HG02938 (cell line): ENCODE measurements around the gene FAM25G.
"Not testable (repeated sequence)": the region's sequence is repeated elsewhere in the genome, so short reads cannot be mapped to it uniquely, and the experiment has no call there.

Source experiments
- ATAC-seq: cut with Tn5 transposase; IDR thresholded peaks from one replicate; pipeline ENCODE4 v1.9.1; 2021; ENCODE audit warnings: mild to moderate bottlenecking, moderate library complexity; ENCODE audit not compliant: unreplicated experiment

The FAM25G gene

DNA sequence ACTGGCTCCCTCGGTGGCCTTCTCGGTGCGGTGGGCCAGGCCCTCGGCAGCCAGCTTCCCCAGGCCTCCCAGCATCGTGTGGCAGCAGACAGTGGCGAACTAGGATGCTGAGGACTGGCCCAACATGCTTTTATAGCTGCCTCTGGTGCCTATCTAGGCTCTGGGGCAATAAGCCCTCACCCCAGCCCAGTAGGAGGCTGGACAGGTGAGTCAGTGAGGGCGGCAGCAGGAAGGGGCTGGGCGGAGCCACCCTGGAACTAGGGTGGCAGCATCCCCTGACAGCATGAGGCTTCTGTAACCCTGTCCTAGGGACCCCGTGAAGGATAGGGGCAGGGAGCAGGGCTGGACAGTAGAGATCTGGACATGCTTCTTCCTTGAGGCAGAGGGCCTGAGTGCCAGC lies at the start of gene FAM25G:
TSS of gene FAM25G (minus strand) at position 101 of the 400 bp plus-strand sequence. CDS start at position 75, 26 bp downstream.
- not testable (repeated sequence) for ATAC-seq

DNA sequence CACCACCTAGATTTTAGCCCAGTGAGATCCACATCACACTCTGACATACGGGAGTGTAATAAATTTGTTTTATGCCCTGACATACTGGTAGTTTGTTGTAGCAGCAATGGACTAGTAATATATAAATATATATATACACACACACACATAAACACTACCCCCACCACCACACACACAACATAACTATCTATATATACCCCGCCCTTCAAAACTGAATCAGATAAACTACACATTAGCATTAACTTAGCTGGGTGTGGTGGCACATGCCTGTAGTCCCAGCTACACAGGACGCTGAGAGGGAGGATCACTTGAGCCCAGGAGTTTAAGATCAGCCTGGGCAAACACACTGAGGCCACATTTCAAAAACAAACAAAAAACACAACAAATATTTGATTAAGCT lies 44.9 kb upstream of the FAM25G start:
- ATAC-seq = not testable (repeated sequence)

DNA sequence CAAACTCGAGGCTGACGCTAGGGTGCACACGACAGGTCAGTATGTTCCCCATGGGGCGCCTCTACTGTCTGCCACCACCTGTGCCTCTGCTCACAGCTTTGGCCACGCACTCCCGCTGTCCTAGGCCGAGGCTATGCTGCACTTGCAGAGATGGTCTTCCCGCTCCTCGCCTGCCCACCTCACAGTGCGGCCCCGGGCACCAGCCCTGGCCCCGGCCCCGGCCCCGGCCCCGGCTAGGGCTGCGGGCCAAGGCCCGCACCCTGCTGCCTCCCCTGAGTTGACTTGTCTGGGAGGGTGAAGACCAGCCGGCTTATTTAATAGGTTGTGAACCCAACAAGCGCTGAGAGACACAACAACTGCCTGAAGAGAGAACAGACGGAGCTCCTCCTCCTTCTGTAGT lies 32.0 kb upstream of the FAM25G start, which contains the start of gene AGAP9:
TSS of gene AGAP9 (minus strand) at position 164 of the 400 bp plus-strand sequence. CDS start at position 52, 112 bp downstream.
- ATAC-seq = not testable (repeated sequence)

DNA sequence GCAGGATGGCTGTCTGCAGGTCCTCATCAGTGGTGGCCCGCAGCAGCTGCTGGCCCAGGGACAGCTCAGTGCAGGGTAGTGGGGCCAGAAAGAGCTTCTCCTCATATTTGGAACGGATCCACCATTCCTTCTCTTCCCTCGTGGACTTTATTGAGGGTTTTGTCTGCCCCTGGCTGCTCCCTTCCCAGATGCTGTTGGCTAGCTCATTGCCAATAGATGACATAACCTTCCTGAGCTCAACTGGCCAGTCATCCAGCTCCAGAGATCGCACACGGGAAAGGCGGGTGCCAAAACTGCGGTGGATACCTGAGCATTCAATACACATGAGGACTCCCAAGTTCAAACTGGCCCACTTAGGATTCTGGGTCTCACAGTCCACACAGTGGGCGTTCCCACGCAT lies 10.8 kb upstream of the FAM25G start:
- ATAC-seq = not testable (repeated sequence)

DNA sequence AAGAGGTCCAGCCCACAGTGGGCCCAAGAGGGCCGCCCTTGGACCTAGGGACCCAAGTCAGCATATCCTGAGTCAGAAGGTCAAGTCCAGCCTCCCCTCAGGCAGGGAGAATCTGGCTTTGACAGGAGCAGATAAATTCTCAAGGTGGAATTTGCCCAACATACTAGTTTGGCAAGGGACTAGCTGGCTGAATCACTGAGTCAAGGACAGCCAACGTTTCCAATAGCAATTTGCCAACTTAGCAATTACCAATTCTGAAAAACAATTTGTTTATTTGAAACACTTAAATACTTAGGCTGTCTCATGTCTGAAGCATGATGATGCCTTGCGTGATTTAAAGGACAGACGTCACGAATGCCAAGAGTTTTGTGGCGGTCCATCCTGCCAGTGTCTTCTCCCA lies 2.7 kb upstream of the FAM25G start:
- not testable (repeated sequence) for ATAC-seq

DNA sequence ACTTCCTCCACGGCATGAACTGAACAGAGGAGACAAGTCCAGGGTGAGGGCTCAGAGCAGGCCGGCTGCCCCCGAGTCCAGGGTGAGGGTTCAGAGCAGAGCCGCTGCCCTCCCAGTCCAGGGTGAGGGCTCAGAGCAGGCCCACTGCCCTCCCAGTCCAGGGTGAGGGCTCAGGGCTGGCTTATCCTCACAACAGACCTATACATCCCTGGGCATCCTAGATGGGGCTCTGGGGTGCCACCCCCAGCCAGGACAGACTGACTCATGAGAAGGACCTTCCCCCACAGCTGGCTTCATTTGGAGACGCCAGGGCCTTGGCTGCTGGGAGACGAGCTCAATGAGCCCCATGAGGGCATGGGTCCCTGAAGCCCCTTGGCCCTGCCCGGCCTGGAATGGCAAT lies 1.9 kb downstream of the FAM25G start:
- ATAC-seq = not testable (repeated sequence)

DNA sequence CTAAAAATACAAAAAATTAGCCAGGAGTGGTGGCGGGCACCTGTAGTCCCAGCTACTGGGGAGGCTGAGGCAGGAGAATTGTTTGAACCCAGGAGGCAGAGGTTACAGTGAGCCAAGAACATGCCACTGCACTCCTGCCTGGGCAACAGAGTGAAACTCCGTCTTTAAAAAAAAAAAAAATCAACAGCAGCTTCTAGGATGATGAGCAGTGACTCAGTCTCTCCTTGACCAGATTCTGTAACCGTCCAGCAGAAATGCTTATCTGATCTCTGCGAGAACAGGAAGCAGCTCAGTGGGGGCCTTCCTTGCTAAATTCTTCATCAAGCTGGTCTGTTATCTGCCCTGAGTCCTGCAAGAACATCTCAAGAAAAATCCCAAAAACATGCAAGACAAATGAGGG lies 5.6 kb downstream of the FAM25G start:
- ATAC-seq = not testable (repeated sequence)

DNA sequence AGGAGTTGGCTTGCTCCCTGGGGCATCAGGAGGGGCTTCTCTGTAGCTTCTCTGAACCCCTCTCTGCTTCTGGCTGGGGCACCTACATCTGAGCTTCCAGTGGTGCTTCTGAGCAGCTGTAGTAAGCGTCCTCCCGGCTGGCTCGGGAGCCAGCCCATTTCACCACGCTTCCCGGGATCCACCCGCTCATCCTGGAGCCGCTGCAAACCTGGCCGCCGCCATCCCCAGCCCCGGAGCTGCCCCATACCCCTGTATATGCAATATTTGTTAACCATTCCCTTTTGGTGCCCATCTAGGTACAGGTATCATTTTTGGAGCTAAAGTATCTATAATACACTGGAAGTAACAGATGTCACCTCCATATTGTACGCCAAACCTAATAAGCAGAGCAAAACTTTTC lies 6.7 kb downstream of the FAM25G start:
- not testable (repeated sequence) for ATAC-seq

DNA sequence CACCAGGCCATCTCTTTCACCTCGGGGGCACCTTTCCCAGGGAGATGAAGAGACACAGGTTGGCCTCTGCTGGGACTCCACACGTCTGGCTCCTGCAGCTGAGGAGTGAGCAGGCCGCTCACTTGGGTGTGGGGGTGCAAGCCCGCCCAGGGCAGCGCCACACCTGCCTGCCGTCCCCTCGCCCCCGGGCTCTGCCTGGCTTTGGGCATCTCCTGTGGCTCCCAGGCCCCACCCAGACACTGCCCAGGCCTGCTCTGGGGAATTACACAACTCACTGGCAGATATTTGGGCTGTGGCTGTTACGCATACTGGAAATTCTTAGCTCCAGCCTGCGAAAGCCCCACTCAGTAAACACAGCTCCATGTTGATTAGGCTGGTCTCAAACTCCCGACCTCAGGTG lies 7.6 kb downstream of the FAM25G start, which contains the start of gene ANXA8:
TSS of gene ANXA8 (minus strand) at position 193 of the 400 bp plus-strand sequence. CDS start at position 11, 182 bp downstream.
- ATAC-seq = not testable (repeated sequence)

DNA sequence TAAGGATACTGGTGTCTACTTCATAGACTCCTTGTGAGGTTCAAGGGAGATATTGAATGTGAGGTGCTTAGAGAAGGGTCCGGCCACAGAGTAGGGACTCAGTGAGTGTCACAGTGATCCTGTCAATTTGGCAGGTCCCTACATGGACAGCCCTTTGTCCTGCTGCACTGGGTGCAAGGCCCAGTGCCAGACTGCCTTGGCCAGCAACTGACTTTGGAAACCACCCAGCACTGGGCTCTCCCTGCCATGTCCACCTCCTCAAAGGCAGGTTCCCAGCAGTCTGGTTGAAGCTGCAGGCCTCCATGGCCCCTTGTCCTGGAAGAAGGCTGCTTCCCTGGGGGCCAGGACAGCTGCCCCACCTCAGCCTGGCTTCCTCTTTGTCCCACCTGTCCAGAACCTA lies 9.1 kb downstream of the FAM25G start:
- ATAC-seq = not testable (repeated sequence)

DNA sequence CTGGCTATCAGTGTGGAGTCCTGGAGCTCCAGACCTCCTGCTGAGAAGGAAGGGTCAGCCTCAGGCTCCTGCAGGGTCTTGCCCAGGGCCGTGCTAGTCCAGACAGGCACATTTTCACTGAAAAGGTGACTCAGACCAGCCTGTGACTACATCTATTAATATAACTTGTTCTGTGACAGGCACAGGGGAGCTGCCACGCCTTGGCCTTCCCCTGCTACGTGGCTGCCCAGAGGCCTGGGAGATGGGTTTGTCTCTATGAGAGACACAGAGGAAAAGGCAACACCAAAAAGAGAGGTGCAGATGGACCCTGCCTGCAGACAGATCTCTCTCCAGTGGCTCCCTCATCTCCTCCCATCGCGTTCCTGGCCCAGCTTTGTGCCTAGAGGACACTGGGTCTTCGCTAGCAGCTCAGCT lies 9.7 kb downstream of the FAM25G start:
- ATAC-seq = not testable (repeated sequence)

DNA sequence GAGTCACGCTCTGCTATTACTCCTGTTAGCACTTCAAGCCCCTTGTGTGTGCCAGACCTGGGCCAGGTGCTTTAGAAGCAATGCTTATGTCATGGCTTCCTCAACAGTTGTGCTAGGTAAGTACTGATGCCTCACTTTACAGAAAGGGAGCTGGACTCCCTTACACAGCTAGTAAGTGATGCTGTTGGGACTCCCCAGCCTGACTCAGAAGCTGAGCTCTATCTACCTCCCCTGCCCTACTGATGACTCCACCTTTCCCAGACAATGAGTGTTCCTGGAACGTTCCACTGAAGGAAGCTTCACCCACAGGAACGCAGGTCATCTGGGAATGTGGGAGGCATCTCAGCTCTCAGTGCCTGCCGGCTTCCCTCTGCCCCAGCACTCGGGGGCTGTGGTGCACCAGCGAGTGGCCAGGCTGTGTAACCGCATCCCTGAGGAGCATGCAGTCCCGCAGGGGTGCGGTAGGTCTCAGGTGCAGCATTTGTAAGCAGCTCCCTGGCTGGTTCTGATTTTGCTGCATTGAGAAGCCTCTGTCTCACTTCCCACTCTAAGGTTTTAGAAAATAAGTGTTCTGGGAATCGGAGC lies 10.2 kb downstream of the FAM25G start:
- not testable (repeated sequence) for ATAC-seq

DNA sequence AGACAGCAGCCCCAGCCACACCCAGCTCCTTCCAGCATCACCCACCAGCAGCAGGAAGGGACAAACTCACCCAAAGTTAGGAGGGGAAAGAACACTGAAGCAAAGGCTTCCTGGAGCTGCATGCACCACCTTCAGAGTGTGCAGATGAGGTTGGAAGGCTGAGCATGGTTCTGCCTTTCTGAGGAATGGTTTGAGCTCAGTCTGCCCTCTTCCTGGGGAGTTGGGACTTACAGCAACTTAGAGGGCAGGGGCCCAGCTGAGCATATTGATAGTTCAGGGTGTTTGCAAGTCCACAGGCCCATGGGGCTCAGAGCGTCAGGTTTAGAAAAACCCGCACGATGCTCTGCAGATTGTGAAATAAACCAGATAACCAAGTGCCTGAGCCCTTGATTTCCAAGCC lies 11.4 kb downstream of the FAM25G start:
- not testable (repeated sequence) for ATAC-seq

DNA sequence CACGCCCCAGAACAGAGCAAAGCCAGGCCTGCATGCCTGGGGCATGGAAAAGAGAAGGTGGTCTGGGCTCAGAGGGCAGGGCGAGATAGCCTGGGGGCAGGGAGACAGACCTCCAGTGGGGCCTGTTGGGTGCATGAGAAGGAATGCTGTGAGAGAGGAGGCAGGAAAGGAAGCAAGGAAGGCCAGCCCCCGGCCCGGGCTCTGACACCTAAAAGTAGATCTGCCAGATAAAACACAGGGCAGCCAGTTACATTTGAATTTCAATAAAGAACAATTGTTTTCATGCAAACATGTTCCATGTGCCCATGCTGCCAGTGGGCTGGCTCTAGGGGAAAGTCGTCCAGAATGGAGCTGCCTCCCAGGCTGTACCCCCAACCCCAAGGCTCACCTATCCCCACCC lies 13.4 kb downstream of the FAM25G start:
- ATAC-seq = not testable (repeated sequence)

DNA sequence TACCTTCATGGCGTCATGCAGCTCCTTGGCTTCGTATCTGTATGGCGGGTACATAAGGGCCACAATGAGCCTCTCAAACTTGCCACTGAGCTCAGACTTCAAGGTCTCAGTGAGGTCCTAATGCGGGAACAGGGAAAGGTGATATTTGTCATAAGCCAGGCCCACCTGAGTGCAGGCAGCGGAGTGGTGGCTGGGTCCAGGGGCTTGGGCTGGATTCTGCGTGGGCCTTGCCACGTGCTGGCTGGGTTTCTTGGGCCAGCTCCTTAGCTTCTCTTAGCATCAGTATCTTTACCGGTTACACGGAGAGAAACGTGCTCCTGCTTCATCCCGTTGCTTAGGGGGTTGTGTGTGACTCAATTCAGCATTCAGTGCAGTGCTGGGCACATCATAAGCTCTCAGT lies 14.4 kb downstream of the FAM25G start:
- not testable (repeated sequence) for ATAC-seq

DNA sequence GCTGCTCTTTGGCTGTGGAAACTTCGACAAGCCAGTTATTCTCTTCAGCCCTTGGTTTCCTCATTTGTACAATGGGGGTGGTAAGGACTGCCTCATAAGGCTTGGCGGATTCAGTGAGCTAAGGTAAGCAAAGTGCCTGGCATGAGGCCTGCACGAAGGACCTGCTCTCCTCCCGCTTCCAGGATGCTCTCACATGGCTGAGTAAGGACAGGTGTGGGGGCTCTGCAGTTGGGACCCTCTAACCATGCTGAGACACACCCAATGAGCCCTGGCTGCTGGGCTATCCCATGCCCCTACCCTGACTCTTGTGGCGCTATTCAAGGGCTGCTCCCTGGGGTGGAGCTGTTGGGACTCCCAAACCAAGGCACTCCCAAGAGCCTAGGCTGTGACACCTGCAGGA lies 16.4 kb downstream of the FAM25G start:
- not testable (repeated sequence) for ATAC-seq

DNA sequence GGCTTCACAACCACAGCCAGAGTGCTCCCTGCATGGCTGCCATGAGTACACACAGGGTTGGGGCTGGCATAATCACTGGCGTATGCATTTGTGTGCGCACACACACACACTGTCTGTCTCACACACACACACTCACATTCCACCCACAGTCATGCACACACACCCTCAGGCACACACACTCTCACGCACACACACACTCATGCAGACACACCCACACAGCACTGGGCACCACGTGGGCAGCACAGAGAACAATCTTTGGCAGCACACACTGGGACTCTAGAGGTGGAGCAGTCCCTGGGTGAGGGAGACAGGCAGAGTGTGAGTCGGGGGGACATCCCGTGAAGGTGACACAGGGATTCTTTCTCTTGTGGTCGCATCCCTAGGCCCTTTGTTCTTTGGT lies 18.0 kb downstream of the FAM25G start:
- ATAC-seq = not testable (repeated sequence)

DNA sequence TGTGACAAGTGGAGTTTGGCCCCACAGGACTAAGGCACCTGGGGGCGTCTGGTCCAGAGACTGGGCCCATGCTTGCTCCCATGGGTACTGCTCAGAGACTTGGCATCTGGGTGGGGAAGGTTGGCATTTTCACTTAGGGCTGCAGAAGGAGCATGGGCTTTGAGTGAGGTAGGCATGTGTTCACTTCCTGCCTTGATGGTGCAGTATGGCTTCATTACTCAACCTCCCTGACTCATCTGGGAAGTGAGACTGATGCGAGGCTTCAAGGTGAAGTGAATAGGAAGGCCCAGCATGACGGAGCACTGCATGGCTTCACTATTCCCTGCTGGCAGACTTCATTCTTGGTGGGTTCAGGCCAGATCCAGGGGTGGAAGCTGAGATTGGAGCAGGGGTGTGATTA lies 18.9 kb downstream of the FAM25G start:
- not testable (repeated sequence) for ATAC-seq

DNA sequence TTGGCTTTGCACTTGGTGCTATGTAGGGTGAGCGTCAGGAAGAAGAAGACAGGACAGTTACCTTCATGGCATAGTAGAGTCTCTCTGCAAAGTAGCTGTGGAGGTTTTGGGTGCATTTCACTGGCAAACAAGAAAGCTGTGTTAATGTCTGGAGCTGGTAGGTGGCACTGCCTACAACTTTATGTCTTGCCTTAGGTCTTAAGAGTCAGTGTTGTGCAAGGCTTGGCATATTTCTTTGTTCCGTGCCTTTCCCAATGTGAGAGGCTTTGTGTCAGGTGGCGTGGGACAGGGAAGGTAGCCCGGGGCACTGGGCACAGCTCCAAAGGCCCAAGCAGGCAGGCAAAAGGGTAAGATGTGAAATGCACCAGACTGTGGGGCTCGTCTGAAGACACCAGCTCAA lies 19.4 kb downstream of the FAM25G start:
- not testable (repeated sequence) for ATAC-seq

DNA sequence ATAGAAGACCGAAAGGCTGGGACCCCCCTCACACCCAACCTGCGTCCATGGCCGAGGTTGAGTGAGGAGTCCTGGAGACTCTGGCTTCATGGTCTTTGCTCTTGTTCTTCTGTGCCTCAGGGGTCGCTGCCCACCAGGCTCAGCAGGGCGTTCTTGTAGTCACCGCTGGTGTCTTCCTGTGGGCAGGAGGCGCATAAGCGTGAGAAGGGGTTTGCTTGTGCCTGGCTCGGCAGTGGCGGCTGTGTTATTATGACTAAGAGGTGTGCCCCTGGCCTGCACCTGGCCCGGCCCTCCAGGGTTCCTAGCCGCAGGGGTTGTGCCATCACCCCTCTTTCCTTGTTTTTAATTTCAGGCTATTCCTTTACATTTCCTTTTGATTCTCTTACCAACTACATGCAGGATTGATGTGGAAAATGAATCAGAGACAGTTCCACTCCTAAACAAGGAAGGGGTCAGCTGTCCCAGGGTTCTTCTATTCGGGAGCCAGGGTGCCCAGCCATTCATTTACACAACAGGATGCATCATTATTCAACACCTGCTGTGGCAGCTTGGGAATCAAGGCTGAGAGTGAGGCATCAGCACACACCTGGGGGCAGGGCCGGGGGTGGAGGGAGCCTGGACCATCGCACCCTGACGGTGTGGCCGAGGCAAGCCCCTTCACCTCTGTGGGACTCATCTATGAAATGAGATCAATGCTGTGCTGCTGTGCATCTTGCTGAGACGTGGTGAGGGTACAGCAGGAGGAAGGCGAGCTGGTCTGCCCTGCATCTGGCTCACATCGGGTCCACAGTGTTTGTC lies 22.6 kb downstream of the FAM25G start:
- ATAC-seq = not testable (repeated sequence)

DNA sequence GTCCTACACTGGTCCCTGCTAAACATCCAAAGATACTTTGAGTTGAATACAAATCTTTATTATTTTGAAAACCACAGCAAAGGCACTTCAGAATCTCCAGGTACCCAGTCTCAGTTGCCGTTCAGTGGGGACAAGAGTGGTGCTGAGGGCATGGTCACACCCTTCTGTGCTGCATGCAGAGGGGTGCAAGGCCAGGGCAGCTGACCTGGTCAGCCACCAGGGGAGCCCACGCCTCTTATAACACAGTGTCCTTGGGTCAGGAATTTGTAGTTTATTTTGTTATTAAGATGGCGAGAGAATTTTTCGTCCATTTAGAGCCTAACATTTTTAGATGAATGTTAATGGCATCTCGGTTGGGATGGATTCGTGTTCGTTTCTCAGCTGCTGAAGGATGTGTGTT lies 23.5 kb downstream of the FAM25G start:
- not testable (repeated sequence) for ATAC-seq

DNA sequence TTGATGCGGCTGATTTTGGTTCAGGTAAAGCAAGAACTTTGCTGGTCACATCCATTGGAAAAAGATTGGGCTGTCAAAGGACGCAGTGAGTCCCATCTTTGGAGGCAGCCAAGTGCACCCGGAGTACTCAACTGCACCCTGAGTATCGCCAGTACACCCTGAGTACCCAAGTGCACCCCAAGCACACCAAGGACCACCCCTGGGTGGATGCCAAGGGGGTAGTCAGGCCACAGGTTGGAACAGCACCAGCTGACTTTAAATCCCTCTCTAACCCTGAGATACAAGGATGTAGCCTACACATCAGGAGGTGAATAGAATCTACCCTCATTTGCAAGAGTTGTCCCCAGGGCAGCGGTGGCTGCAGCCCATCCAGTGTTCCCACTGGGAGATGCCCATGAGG lies 24.0 kb downstream of the FAM25G start:
- not testable (repeated sequence) for ATAC-seq
